B cell (primary cell): Measurements from ENCODE around the gene ZMYND15.

ENCODE experiments used
- EZH2 ChIP-seq: IDR thresholded peaks from 2 replicates; pipeline ENCODE4 v1.6.1; 2012; ENCODE audit warnings: borderline replicate concordance, low read depth, mild to moderate bottlenecking, moderate library complexity, low read length; ENCODE audit not compliant: insufficient read depth, poor library complexity, severe bottlenecking
- TF ChIP-seq, protein P1 (sequence below): fragments of 200-600 bp; IDR thresholded peaks from one replicate; pipeline ENCODE4 v1.8.0; 2022; ENCODE audit warnings: antibody characterized with exemption, mild to moderate bottlenecking

DNA sequence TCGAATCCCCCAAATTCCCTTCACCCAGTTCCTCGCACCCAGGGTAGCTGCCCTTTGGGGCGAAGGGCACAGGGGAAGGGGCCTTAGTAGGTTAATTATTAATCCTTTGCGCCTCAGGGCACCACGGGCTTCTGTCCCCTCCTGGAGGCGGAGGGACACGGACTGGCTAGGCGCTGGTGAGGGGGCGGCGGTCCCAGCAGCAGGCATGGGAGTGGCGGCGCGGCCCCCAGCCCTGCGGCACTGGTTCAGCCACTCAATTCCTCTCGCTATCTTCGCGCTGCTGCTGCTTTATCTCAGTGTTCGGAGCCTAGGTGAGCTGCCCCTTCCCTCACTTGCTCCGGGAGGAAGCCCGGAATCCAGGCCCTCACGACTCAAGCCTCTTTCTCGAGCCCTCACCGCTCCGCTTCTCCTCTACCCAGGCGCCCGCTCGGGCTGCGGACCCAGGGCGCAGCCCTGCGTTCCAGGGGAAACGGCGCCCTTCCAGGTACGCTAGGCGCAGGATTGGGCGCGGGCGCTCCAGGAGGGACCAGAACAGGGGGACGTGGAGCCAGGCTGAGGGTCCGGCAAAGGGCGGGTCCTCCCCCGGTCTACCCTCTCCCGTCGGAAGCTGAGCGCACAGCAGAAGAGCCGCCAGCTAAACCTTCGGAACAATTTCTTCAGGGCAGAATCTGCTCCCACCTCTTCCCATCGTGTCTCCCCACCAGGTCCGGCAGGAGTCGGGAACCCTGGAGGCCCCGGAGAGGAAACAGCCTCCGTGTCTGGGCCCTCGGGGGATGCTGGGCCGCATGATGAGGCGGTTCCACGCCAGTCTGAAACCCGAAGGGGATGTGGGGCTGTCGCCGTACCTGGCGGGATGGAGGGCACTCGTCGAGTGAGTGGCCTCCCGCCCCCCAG, 49.4 kb downstream of the ZMYND15 start, which contains the start of gene GLTPD2:
- TF ChIP-seq, protein P1, sequence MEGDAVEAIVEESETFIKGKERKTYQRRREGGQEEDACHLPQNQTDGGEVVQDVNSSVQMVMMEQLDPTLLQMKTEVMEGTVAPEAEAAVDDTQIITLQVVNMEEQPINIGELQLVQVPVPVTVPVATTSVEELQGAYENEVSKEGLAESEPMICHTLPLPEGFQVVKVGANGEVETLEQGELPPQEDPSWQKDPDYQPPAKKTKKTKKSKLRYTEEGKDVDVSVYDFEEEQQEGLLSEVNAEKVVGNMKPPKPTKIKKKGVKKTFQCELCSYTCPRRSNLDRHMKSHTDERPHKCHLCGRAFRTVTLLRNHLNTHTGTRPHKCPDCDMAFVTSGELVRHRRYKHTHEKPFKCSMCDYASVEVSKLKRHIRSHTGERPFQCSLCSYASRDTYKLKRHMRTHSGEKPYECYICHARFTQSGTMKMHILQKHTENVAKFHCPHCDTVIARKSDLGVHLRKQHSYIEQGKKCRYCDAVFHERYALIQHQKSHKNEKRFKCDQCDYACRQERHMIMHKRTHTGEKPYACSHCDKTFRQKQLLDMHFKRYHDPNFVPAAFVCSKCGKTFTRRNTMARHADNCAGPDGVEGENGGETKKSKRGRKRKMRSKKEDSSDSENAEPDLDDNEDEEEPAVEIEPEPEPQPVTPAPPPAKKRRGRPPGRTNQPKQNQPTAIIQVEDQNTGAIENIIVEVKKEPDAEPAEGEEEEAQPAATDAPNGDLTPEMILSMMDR, result no peak
- no peak for TF ChIP-seq EZH2
